K562 (cell line): Measurements from ENCODE around the gene PPP3CB. TPM values are rescaled to one million over a fixed set of nuclear protein-coding genes. Genes with fewer than 3 reads are reported as not detected.

Experiments used
- ATF3 ChIP-seq, 2 experiments: fragments of 450-650 bp in 1 of 2; sonication (generic) in 1 of 2; formaldehyde crosslinking in 1 of 2; IDR thresholded peaks in 1 of 2; conservative IDR thresholded peaks in 1 of 2; 2 replicates each; pipeline versions ENCODE4 v1.6.1 to v1.8.1; 2016 to 2023; ENCODE audit warnings: mild to moderate bottlenecking in 2 of 2, moderate library complexity in 2 of 2, inconsistent platforms in 1 of 2, missing genetic modification reagents in 1 of 2
- CEBPZ ChIP-seq: fragments of 150-350 bp; IDR thresholded peaks from 2 replicates; pipeline ENCODE4 v1.6.1; 2014; ENCODE audit warnings: low read depth, mild to moderate bottlenecking, low read length, borderline replicate concordance
- CREB5 ChIP-seq: fragments of 250-450 bp; sonication (Bioruptor Pico); IDR thresholded peaks from 2 replicates; pipeline ENCODE4 v1.5.0; 2020; ENCODE audit warnings: mild to moderate bottlenecking
- ETV5 ChIP-seq: sonication (generic); formaldehyde crosslinking; IDR thresholded peaks from 2 replicates; pipeline ENCODE4 v1.4.0; 2020; ENCODE audit warnings: low read depth, mild to moderate bottlenecking, missing genetic modification reagents
- GTF2E2 ChIP-seq: fragments of 200-800 bp; sonication (Bioruptor generic); IDR thresholded peaks from 2 replicates; pipeline ENCODE4 v1.6.1; 2016; ENCODE audit warnings: missing genetic modification characterization, missing compliant biosample characterization
- IRF2 ChIP-seq: sonication (generic); formaldehyde crosslinking; IDR thresholded peaks from 2 replicates; pipeline ENCODE4 v1.8.1; 2022; ENCODE audit warnings: mild to moderate bottlenecking, missing genetic modification reagents
- KDM1A ChIP-seq, 2 experiments: fragments of 450-650 bp; IDR thresholded peaks; 2 replicates each; pipeline ENCODE4 v1.6.1; 2016; ENCODE audit warnings: mild to moderate bottlenecking in 2 of 2
- L3MBTL2 ChIP-seq: fragments of 450-650 bp; IDR thresholded peaks from 2 replicates; pipeline ENCODE4 v1.6.1; 2016; ENCODE audit warnings: mild to moderate bottlenecking, moderate library complexity
- RNF219 ChIP-seq: fragments of 250-450 bp; sonication (Bioruptor Pico); IDR thresholded peaks from 2 replicates; pipeline ENCODE4 v1.5.0; 2022; ENCODE audit warnings: mild to moderate bottlenecking
- TBL1XR1 ChIP-seq, 2 experiments: IDR thresholded peaks; 2 replicates each; pipeline ENCODE4 v1.6.1; 2012; ENCODE audit warnings: improper control_type of control experiment in 2 of 2, low read length in 2 of 2, mild to moderate bottlenecking in 1 of 2
- TCF7L2 ChIP-seq: fragments of 150-350 bp; IDR thresholded peaks from 2 replicates; pipeline ENCODE4 v1.6.1; 2016; ENCODE audit warnings: low read depth, mild to moderate bottlenecking, low read length, moderate library complexity
- TFE3 ChIP-seq: fragments of 450-650 bp; formaldehyde crosslinking; IDR thresholded peaks from 2 replicates; pipeline ENCODE4 v1.4.0; 2020; ENCODE audit warnings: mild to moderate bottlenecking, mixed read lengths
- TRIM28 ChIP-seq: fragments of 450-650 bp; IDR thresholded peaks from 2 replicates; pipeline ENCODE4 v1.6.1; 2017
- ZFP36 ChIP-seq: fragments of 150-350 bp; IDR thresholded peaks from 2 replicates; pipeline ENCODE4 v1.6.1; 2018; ENCODE audit warnings: low read length, low read depth; ENCODE audit not compliant: partially characterized antibody
- ZNF668 ChIP-seq: fragments of 250-450 bp; sonication (Bioruptor Pico); IDR thresholded peaks from 2 replicates; pipeline ENCODE4 v1.8.0; 2022; ENCODE audit warnings: mild to moderate bottlenecking, inconsistent platforms
- ZNF740 ChIP-seq, 3 experiments: fragments of 200-800 bp in 1 of 3; sonication (Bioruptor generic) in 1 of 3; sonication (generic) in 1 of 3; formaldehyde crosslinking in 1 of 3; IDR thresholded peaks; 2 replicates each; pipeline versions ENCODE4 v1.6.1 to v1.8.0; 2016 to 2022; ENCODE audit warnings: mild to moderate bottlenecking in 2 of 3, missing compliant biosample characterization in 2 of 3, missing genetic modification characterization in 2 of 3, missing genetic modification reagents in 1 of 3
- polyA plus RNA-seq, 8 experiments: library from polyadenylated mRNA; depleted of rRNA in 4 of 8; stranded (reverse) in 5 of 8; unstranded in 3 of 8; fragments of >200 nt; fragmentation: Nextera tagmentation in 2 of 8; fragmentation: Illumina TruSeq in 1 of 8; extraction: Ambion mirVana in 2 of 8; extraction: Trizol in 1 of 8; gene quantifications; 2 replicates each; pipeline versions ENCODE4 v1.2.1 to v1.2.3, GENCODE V29; 2011 to 2014; ENCODE audit warnings: inconsistent platforms in 1 of 8, missing spikeins in 1 of 8
- total RNA-seq, 7 experiments: library from RNA; depleted of rRNA in 6 of 7; stranded (reverse); fragments of >200 nt in 6 of 7; fragmentation: Illumina TruSeq in 2 of 7; extraction: Trizol in 2 of 7; gene quantifications; 2 replicates each; pipeline versions ENCODE4 v1.2.1 to v1.2.3, GENCODE V29; 2011 to 2021; ENCODE audit warnings: low replicate concordance in 1 of 7

The PPP3CB gene
- total and polyA plus RNA-seq, 9 of the 15 experiments (the other 6 are each of a cell fraction or from before 2014, with no cell fraction given), result 9.6 to 27.6 (median 17.8) TPM

GRCh38 chr10:73459683-73460314 lies 36.0 kb downstream of the PPP3CB start (continued):
- TF ChIP-seq RNF219 (CRISPR knock-in tag) (no peak), IRF2 (CRISPR knock-in tag) (no peak), TRIM28 (no peak), ATF3 (IDR thresholded peaks at IDR 0.05) (peak; percentile 52; the same call in 1 of the 2 replicates), ATF3 (CRISPR knock-in tag; conservative IDR thresholded peaks at IDR 0.05) (no peak), TCF7L2 (no peak), KDM1A (IDR thresholded peaks at IDR 0.05) (no peak), CREB5 (CRISPR knock-in tag) (no peak), L3MBTL2 (no peak; the same call in 1 of the 2 replicates), ZFP36 (no peak), GTF2E2 (tag) (no peak), TBL1XR1 (IDR thresholded peaks at IDR 0.05; ENCODE audit: low read length in 2 of 2) (no peak), CEBPZ (no peak), TFE3 (CRISPR knock-in tag) (no peak), ETV5 (CRISPR knock-in tag) (no peak), ZNF740 (CRISPR knock-in tag; IDR thresholded peaks at IDR 0.05) (no peak), ZNF740 (tag; IDR thresholded peaks at IDR 0.05) (no peak), ZNF668 (CRISPR knock-in tag) (no peak)
